GM18870 (cell line): ENCODE results near the gene FOXQ1.
"Not testable (repeated sequence)": the region's sequence is repeated elsewhere in the genome, so short reads cannot be mapped to it uniquely, and the experiment has no call there.

Source experiments
- ATAC-seq: cut with Tn5 transposase; IDR thresholded peaks from one replicate; pipeline ENCODE4 v1.9.1; 2021; ENCODE audit warnings: moderate library complexity; ENCODE audit not compliant: unreplicated experiment

FOXQ1 gene

GRCh38 chr6:1361717-1362116, 49.8 kb downstream of the FOXQ1 start:
- ATAC-seq, result not testable (repeated sequence)

GRCh38 chr6:1362643-1363042, 50.7 kb downstream of the FOXQ1 start:
- ATAC-seq, result no peak

GRCh38 chr6:1363298-1363697, 51.4 kb downstream of the FOXQ1 start:
- ATAC-seq, result no peak

GRCh38 chr6:1363729-1364572, 52.1 kb downstream of the FOXQ1 start:
- ATAC-seq, result no peak
